ENCODE results near the gene ZDHHC14.
"Not testable (repeated sequence)": the region's sequence is repeated elsewhere in the genome, so short reads cannot be mapped to it uniquely, and the experiment has no call there.

Gene ZDHHC14

GRCh38 chr6:157556671-157557430 lies 175.9 kb downstream of the ZDHHC14 start:
- Histone ChIP-seq H3K9me3 (ENCODE audit: severe bottlenecking) (no peaks in the 10 kb centered on the region), H3K27me3 (ENCODE audit: insufficient read depth, low read depth, severe bottlenecking) (no peaks in the 10 kb centered on the region), H3K36me3 (no peaks in the 10 kb centered on the region), H3K4me3 (ENCODE audit: low read depth, low read length) (no peak overlapping the region), H3K27ac (peak overlapping the region; percentile 31)
- TF ChIP-seq CTCF (IDR thresholded peaks at IDR 0.05; ENCODE audit: low read depth, low read length): no peak
- DNase-seq: peak; percentile 15

DNA sequence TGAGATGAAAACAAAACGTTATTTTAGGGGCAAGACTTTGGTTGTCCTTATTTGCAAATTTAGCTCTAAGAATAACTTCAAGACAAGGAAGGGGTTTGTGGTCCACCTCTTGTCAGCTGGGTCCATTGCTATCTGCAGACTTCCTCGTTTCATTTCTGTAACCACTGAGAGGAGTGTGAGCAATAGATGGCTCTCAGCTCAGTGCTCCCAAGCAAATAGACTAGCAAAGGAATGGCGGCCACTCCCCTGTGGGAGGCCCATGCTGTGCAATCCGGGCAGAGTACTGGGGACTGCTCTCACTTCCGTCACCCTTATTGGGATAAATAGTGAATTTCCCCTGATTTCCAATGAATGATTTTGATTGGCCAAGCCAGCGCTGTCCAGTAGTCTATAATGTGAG lies 176.6 kb downstream of the ZDHHC14 start:
- Histone ChIP-seq H3K9me3 (ENCODE audit: severe bottlenecking) (no peaks in the 10 kb centered on the region), H3K4me3 (ENCODE audit: low read depth, low read length) (no peak overlapping the region), H3K36me3 (no peaks in the 10 kb centered on the region), H3K27me3 (ENCODE audit: insufficient read depth, low read depth, severe bottlenecking) (no peaks in the 10 kb centered on the region), H3K27ac (no peak overlapping the region)
- DNase-seq: no peak
- TF ChIP-seq CTCF (IDR thresholded peaks at IDR 0.05; ENCODE audit: low read depth, low read length): no peak

GRCh38 chr6:157558049-157558448 lies 177.1 kb downstream of the ZDHHC14 start:
- Histone ChIP-seq H3K4me3 (ENCODE audit: low read depth, low read length) (no peak overlapping the region), H3K36me3 (no peaks in the 10 kb centered on the region), H3K9me3 (ENCODE audit: severe bottlenecking) (no peaks in the 10 kb centered on the region), H3K27ac (no peak overlapping the region), H3K27me3 (ENCODE audit: insufficient read depth, low read depth, severe bottlenecking) (no peaks in the 10 kb centered on the region)
- TF ChIP-seq CTCF (IDR thresholded peaks at IDR 0.05; ENCODE audit: low read depth, low read length): no peak
- no peak for DNase-seq

- no peak overlapping the region for H3K27ac ChIP-seq
- no peak for DNase-seq
- no peak overlapping the region for H3K4me3 ChIP-seq (ENCODE audit: low read depth, low read length)
- no peaks in the 10 kb centered on the region for H3K36me3 ChIP-seq
- H3K9me3 ChIP-seq (ENCODE audit: severe bottlenecking): no peaks in the 10 kb centered on the region
- no peak for TF ChIP-seq CTCF (IDR thresholded peaks at IDR 0.05; ENCODE audit: low read depth, low read length)
- no peaks in the 10 kb centered on the region for H3K27me3 ChIP-seq (ENCODE audit: insufficient read depth, low read depth, severe bottlenecking)
Measured at GRCh38 chr6:157558487-157559200, 177.7 kb downstream of the ZDHHC14 start.

- DNase-seq: no peak
- no peaks in the 10 kb centered on the region for H3K27me3 ChIP-seq (ENCODE audit: insufficient read depth, low read depth, severe bottlenecking)
- H3K36me3 ChIP-seq: no peaks in the 10 kb centered on the region
- H3K4me3 ChIP-seq (ENCODE audit: low read depth, low read length): no peak overlapping the region
- no peak overlapping the region for H3K27ac ChIP-seq
- no peaks in the 10 kb centered on the region for H3K9me3 ChIP-seq (ENCODE audit: severe bottlenecking)
- TF ChIP-seq CTCF (IDR thresholded peaks at IDR 0.05; ENCODE audit: low read depth, low read length): no peak
Measured at GRCh38 chr6:157559201-157559756, 178.3 kb downstream of the ZDHHC14 start.

DNA sequence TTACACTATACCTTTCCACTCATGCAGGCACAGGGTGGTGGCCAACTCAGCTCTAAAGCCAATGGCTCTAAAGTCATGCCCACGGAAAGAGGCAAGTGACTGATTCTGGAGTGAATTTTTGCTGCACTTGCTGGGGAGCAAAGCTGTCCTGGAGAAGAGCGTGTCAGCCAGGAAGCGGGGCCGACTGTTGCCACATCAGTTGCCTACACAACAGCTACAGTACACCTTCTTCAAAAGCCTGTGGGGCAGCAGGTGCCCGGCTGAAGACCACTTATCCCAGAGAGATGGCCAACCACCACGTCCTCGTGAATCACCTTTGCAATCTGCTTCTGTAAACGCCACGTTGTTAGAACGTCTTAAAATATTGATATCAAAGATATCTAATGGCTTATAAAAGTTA lies 179.1 kb downstream of the ZDHHC14 start:
- H3K36me3 ChIP-seq; H3K27me3 ChIP-seq (ENCODE audit: insufficient read depth, low read depth, severe bottlenecking); H3K27ac ChIP-seq; DNase-seq; H3K9me3 ChIP-seq (ENCODE audit: severe bottlenecking); H3K4me3 ChIP-seq (ENCODE audit: low read depth, low read length): not testable (repeated sequence)
